HepG2 (cell line): Measurements from ENCODE around the gene UBP1. TPM values are rescaled to one million over a fixed set of nuclear protein-coding genes. Genes with fewer than 3 reads are reported as not detected.

Experiments
- AHDC1 ChIP-seq: sonication (generic); formaldehyde crosslinking; IDR thresholded peaks from 2 replicates; pipeline ENCODE4 v1.5.1; 2020; ENCODE audit warnings: mild to moderate bottlenecking, missing genetic modification reagents, borderline replicate concordance
- AKAP8 ChIP-seq: sonication (generic); formaldehyde crosslinking; IDR thresholded peaks from 2 replicates; pipeline ENCODE4 v1.5.1; 2020; ENCODE audit warnings: mild to moderate bottlenecking, missing genetic modification reagents
- BRCA1 ChIP-seq: sonication (generic); formaldehyde crosslinking; IDR thresholded peaks from 2 replicates; pipeline ENCODE4 v1.4.0; 2020; ENCODE audit warnings: missing genetic modification reagents
- CEBPG ChIP-seq: IDR thresholded peaks from 2 replicates; pipeline ENCODE4 v1.6.1; 2016
- CHCHD3 ChIP-seq: sonication (generic); formaldehyde crosslinking; IDR thresholded peaks from 2 replicates; pipeline ENCODE4 v1.8.0; 2022; ENCODE audit warnings: mild to moderate bottlenecking, missing genetic modification reagents, moderate library complexity
- DMTF1 ChIP-seq: sonication (generic); formaldehyde crosslinking; IDR thresholded peaks from 2 replicates; pipeline ENCODE4 v1.4.0; 2020; ENCODE audit warnings: mild to moderate bottlenecking, missing genetic modification reagents
- FOXK2 ChIP-seq: fragments of 450-650 bp; IDR thresholded peaks from 2 replicates; pipeline ENCODE4 v1.6.1; 2016
- FUBP1 ChIP-seq: sonication (generic); formaldehyde crosslinking; IDR thresholded peaks from 2 replicates; pipeline ENCODE4 v1.5.1; 2020; ENCODE audit warnings: missing genetic modification reagents, mild to moderate bottlenecking, borderline replicate concordance
- PRDM4 ChIP-seq: sonication (generic); formaldehyde crosslinking; IDR thresholded peaks from 2 replicates; pipeline ENCODE4 v1.9.0; 2021; ENCODE audit warnings: missing genetic modification reagents, borderline replicate concordance
- REPIN1 ChIP-seq: sonication (generic); formaldehyde crosslinking; IDR thresholded peaks from 2 replicates; pipeline ENCODE4 v1.8.0; 2022; ENCODE audit warnings: missing genetic modification reagents, low read depth, mild to moderate bottlenecking, borderline replicate concordance
- SRSF4 ChIP-seq: fragments of 200-400 bp; formaldehyde crosslinking; IDR thresholded peaks from one replicate; pipeline ENCODE4 v1.6.1; 2018; ENCODE audit warnings: mild to moderate bottlenecking, low read depth, low read length, moderate library complexity; ENCODE audit not compliant: poor library complexity, severe bottlenecking
- U2AF2 ChIP-seq: fragments of 200-400 bp; formaldehyde crosslinking; IDR thresholded peaks from 2 replicates; pipeline ENCODE4 v1.6.1; 2017; ENCODE audit warnings: low read depth, mild to moderate bottlenecking, low read length
- ZNF260 ChIP-seq: sonication (generic); formaldehyde crosslinking; IDR thresholded peaks from 2 replicates; pipeline ENCODE4 v1.4.0; 2020; ENCODE audit warnings: missing genetic modification reagents, low read depth, mild to moderate bottlenecking, borderline replicate concordance
- ZNF652 ChIP-seq: IDR thresholded peaks from 2 replicates; pipeline ENCODE4 v1.6.1; 2016; ENCODE audit warnings: low read depth, borderline replicate concordance
- ZNF788 ChIP-seq: sonication (generic); formaldehyde crosslinking; IDR thresholded peaks from 2 replicates; pipeline ENCODE4 v1.5.0; 2020; ENCODE audit warnings: mild to moderate bottlenecking, missing genetic modification reagents, borderline replicate concordance
- polyA plus RNA-seq, 8 experiments: library from polyadenylated mRNA; depleted of rRNA in 3 of 8; stranded (reverse) in 7 of 8; unstranded in 1 of 8; fragments of >200 nt; fragmentation: Illumina TruSeq in 4 of 8; extraction: Trizol in 4 of 8; gene quantifications; 2 replicates each; pipeline versions ENCODE4 v1.2.1 to v1.2.3, GENCODE V29; 2011 to 2016; ENCODE audit warnings: low read depth in 4 of 8, missing spikeins in 1 of 8, mixed read lengths in 1 of 8; ENCODE audit not compliant: insufficient read depth in 1 of 8
- total RNA-seq, 5 experiments: library from RNA; depleted of rRNA; stranded (reverse); fragments of >200 nt; fragmentation: Illumina TruSeq; extraction: Trizol; gene quantifications; 2 replicates each; pipeline ENCODE4 v1.2.3, GENCODE V29; 2016; ENCODE audit warnings: low read depth in 1 of 5

UBP1 gene
- total and polyA plus RNA-seq, 2 of the 13 experiments (the other 11 are each of a cell fraction or from before 2014, with no cell fraction given) = 48.3 to 79.9 TPM

GRCh38 chr3:33440328-33441224 is at the start of gene UBP1 (continued):
- TF ChIP-seq BRCA1 (CRISPR knock-in tag) (no peak), U2AF2 (0 out of 2 replicates have a peak, but pooled peaks have one; percentile 23), FUBP1 (CRISPR knock-in tag) (no peak), ZNF260 (CRISPR knock-in tag) (no peak), ZNF788 (CRISPR knock-in tag) (peak; percentile 70; the same call in 1 of the 2 replicates), AHDC1 (CRISPR knock-in tag) (0 out of 2 replicates have a peak, but pooled peaks have one; percentile 17), CHCHD3 (CRISPR knock-in tag) (no peak; the same call in 1 of the 2 replicates), FOXK2 (no peak), CEBPG (no peak), REPIN1 (CRISPR knock-in tag) (no peak; the same call in 1 of the 2 replicates), AKAP8 (no peak), PRDM4 (no peak), DMTF1 (CRISPR knock-in tag) (no peak), ZNF652 (CRISPR knock-in tag) (peak; percentile 17; the same call in 1 of the 2 replicates), SRSF4 (no peak)
